Measurements from ENCODE around the gene PIGK.
"Not testable (repeated sequence)": the region's sequence is repeated elsewhere in the genome, so short reads cannot be mapped to it uniquely, and the experiment has no call there.

The PIGK gene

GRCh38 chr1:77197351-77197750 lies 21.9 kb downstream of the PIGK start:
- no peaks in the 10 kb centered on the region for H3K27me3 ChIP-seq
- no peaks in the 10 kb centered on the region for H3K4me1 ChIP-seq (ENCODE audit: control insufficient read depth in 1 of 2, insufficient read depth in 1 of 2, low read depth in 1 of 2, low read length in 1 of 2)
- H3K36me3 ChIP-seq, result no peaks in the 10 kb centered on the region
- H3K27ac ChIP-seq, result no peak overlapping the region
- TF ChIP-seq CTCF (IDR thresholded peaks at IDR 0.05), result no peak
- H3K9me3 ChIP-seq, result no peaks in the 10 kb centered on the region
- H3K4me3 ChIP-seq (ENCODE audit: low read depth in 1 of 2, low read length in 1 of 2), result no peak overlapping the region

- H3K4me3 ChIP-seq (ENCODE audit: low read depth in 1 of 2, low read length in 1 of 2), result no peak overlapping the region
- H3K27me3 ChIP-seq, result no peaks in the 10 kb centered on the region
- no peak for TF ChIP-seq CTCF (IDR thresholded peaks at IDR 0.05)
- no peaks in the 10 kb centered on the region for H3K4me1 ChIP-seq (ENCODE audit: control insufficient read depth in 1 of 2, insufficient read depth in 1 of 2, low read depth in 1 of 2, low read length in 1 of 2)
- H3K9me3 ChIP-seq, result no peaks in the 10 kb centered on the region
- no peaks in the 10 kb centered on the region for H3K36me3 ChIP-seq
- no peak overlapping the region for H3K27ac ChIP-seq
Measured at GRCh38 chr1:77193951-77194350, 25.3 kb downstream of the PIGK start.

- Histone ChIP-seq H3K9me3 (no peaks in the 10 kb centered on the region), H3K27me3 (no peaks in the 10 kb centered on the region), H3K36me3 (no peaks in the 10 kb centered on the region), H3K4me3 (ENCODE audit: low read depth in 1 of 2, low read length in 1 of 2) (no peak overlapping the region), H3K27ac (no peak overlapping the region), H3K4me1 (ENCODE audit: control insufficient read depth in 1 of 2, insufficient read depth in 1 of 2, low read depth in 1 of 2, low read length in 1 of 2) (no peaks in the 10 kb centered on the region)
- TF ChIP-seq CTCF (IDR thresholded peaks at IDR 0.05), result no peak
Measured at GRCh38 chr1:77188770-77189169, 30.5 kb downstream of the PIGK start.

- not testable (repeated sequence) for H3K27me3 ChIP-seq; H3K27ac ChIP-seq; H3K36me3 ChIP-seq; H3K9me3 ChIP-seq; H3K4me3 ChIP-seq (ENCODE audit: low read depth in 1 of 2, low read length in 1 of 2); H3K4me1 ChIP-seq (ENCODE audit: control insufficient read depth in 1 of 2, insufficient read depth in 1 of 2, low read depth in 1 of 2, low read length in 1 of 2)
Measured at GRCh38 chr1:77186907-77187306, 32.3 kb downstream of the PIGK start.

GRCh38 chr1:77182083-77182482 lies 37.1 kb downstream of the PIGK start:
- Histone ChIP-seq H3K27ac (no peak overlapping the region), H3K36me3 (no peaks in the 10 kb centered on the region), H3K27me3 (no peaks in the 10 kb centered on the region), H3K4me3 (ENCODE audit: low read depth in 1 of 2, low read length in 1 of 2) (no peak overlapping the region), H3K9me3 (peaks cover 2% of the 10 kb centered on the region), H3K4me1 (ENCODE audit: control insufficient read depth in 1 of 2, insufficient read depth in 1 of 2, low read depth in 1 of 2, low read length in 1 of 2) (no peaks in the 10 kb centered on the region)
- TF ChIP-seq CTCF (IDR thresholded peaks at IDR 0.05), result no peak

- no peak for TF ChIP-seq CTCF (IDR thresholded peaks at IDR 0.05)
- no peaks in the 10 kb centered on the region for H3K27me3 ChIP-seq
- H3K4me1 ChIP-seq (ENCODE audit: control insufficient read depth in 1 of 2, insufficient read depth in 1 of 2, low read depth in 1 of 2, low read length in 1 of 2), result no peaks in the 10 kb centered on the region
- H3K9me3 ChIP-seq, result peaks cover 4% of the 10 kb centered on the region
- no peak overlapping the region for H3K4me3 ChIP-seq (ENCODE audit: low read depth in 1 of 2, low read length in 1 of 2)
- no peaks in the 10 kb centered on the region for H3K36me3 ChIP-seq
- H3K27ac ChIP-seq, result no peak overlapping the region
Measured at GRCh38 chr1:77179632-77180031, 39.6 kb downstream of the PIGK start.
